ENCODE data around the gene MKS1. TPM values are rescaled to one million over a fixed set of nuclear protein-coding genes. Genes with fewer than 3 reads are reported as not detected.

The MKS1 gene
- total and polyA plus RNA-seq, 10 of the 15 experiments (the other 5 are each of a cell fraction or from before 2014, with no cell fraction given), result 5.7 to 21.4 (median 13.9) TPM

GRCh38 chr17:58253082-58253481, 34.0 kb upstream of the MKS1 start:
- no peak for FAIRE-seq
- Histone ChIP-seq H4K20me1 (ENCODE audit: control insufficient read depth, insufficient read depth) (no peaks in the 10 kb centered on the region), H2AFZ (ENCODE audit: control insufficient read depth, low read depth, low read length) (no peak overlapping the region), H3K27me3 (replicated peaks in 1 of 2; ENCODE audit: control insufficient read depth in 2 of 2, insufficient read depth in 2 of 2, low read length in 1 of 2) (no peaks in the 10 kb centered on the region; a peak in 2 of 4 replicates), H3K9me3 (replicated peaks; ENCODE audit: control insufficient read depth, insufficient read depth, low read length) (no peaks in the 10 kb centered on the region), H3K4me1 (ENCODE audit: control insufficient read depth, insufficient read depth, low read length) (peaks cover 6% of the 10 kb centered on the region), H3K4me3 (no peak overlapping the region), H3K79me2 (ENCODE audit: control insufficient read depth, insufficient read depth, low read length) (no peaks in the 10 kb centered on the region), H3K36me3 (ENCODE audit: control insufficient read depth in 2 of 2, insufficient read depth in 2 of 2, low read length in 1 of 2) (no peaks in the 10 kb centered on the region), H3K9ac (ENCODE audit: control insufficient read depth, insufficient read depth, low read length) (no peak overlapping the region), H3K4me2 (ENCODE audit: control insufficient read depth, insufficient read depth) (no peak overlapping the region), H3K27ac (ENCODE audit: control insufficient read depth, insufficient read depth) (no peak overlapping the region)
- CTCF ChIA-PET, result interaction anchor here (3.9 kb wide), 1 partner anchor 53 kb away, joined by 21 read pairs; no protein-coding TSS in a partner anchor
- TF ChIP-seq GABPA (IDR thresholded peaks at IDR 0.05; ENCODE audit: low read depth), result no peak
- TF ChIP-seq, protein P1, sequence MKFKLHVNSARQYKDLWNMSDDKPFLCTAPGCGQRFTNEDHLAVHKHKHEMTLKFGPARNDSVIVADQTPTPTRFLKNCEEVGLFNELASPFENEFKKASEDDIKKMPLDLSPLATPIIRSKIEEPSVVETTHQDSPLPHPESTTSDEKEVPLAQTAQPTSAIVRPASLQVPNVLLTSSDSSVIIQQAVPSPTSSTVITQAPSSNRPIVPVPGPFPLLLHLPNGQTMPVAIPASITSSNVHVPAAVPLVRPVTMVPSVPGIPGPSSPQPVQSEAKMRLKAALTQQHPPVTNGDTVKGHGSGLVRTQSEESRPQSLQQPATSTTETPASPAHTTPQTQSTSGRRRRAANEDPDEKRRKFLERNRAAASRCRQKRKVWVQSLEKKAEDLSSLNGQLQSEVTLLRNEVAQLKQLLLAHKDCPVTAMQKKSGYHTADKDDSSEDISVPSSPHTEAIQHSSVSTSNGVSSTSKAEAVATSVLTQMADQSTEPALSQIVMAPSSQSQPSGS (IDR thresholded peaks at IDR 0.05; ENCODE audit: low read length), result no peak
- TF ChIP-seq KAT2A (conservative IDR thresholded peaks at IDR 0.05; ENCODE audit: control insufficient read depth, low read depth, low read length), result no peak
- TF ChIP-seq YBX1 (IDR thresholded peaks at IDR 0.05), result no peak
- TF ChIP-seq BMI1 (IDR thresholded peaks at IDR 0.05; ENCODE audit: borderline replicate concordance), result no peak
- no peak for TF ChIP-seq RB1 (IDR thresholded peaks at IDR 0.05; ENCODE audit: borderline replicate concordance)
- POLR2A ChIA-PET, result interaction anchor here (0.6 kb wide), 1 partner anchor 162 kb away, joined by 3 read pairs; no protein-coding TSS in a partner anchor
- in situ Hi-C loops (cut with MboI) (no loop called here), intact Hi-C loops (cut with micrococcal nuclease; ENCODE audit: unreplicated experiment) (no loop called here)
- ATAC-seq, result no peak
- 54% methylated on average over 3 of the region's 3 CpGs for WGBS (ENCODE audit: insufficient coverage, insufficient replicate concordance, low lambda C conversion rate, missing lambda C conversion rate)
- RAD21 ChIA-PET (ENCODE audit: unreplicated experiment), result no interaction called here
- no TSS peak for BruUV-seq (replicated peaks)
- no peak for DNase-seq (ENCODE audit: low read depth, low spot score)
- SMC1A ChIA-PET (ENCODE audit: uncharacterized antibody, unreplicated experiment), result interaction anchor here (0.5 to 0.9 kb wide), 3 partner anchors 53 to 271 kb away, joined by 3 read pairs; no protein-coding TSS in a partner anchor

DNA sequence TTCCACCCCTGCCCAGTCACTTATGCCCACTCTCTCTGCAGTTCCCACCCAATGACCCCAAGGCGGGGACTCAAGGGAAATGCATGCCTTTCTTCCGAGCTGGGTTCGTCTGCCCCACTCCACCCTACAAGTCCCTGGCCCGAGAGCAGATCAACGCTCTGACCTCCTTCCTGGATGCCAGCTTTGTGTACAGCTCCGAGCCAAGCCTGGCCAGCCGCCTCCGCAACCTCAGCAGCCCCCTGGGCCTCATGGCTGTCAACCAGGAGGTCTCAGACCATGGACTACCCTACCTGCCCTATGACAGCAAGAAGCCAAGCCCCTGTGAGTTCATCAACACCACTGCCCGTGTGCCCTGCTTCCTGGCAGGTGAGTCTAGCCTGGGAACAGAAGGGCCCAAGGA, 33.1 kb upstream of the MKS1 start:
- no peak for DNase-seq (ENCODE audit: low read depth, low spot score)
- ChIA-PET RAD21 (ENCODE audit: unreplicated experiment) (interaction anchor here (0.8 kb wide), 1 partner anchor 143 kb away, joined by 3 read pairs; no protein-coding TSS in a partner anchor), POLR2A (no interaction called here), CTCF (interaction anchor here (1.1 to 6.2 kb wide), 5 partner anchors 15 to 195 kb away, joined by 3 to 78 read pairs (median 19); partner anchors contain the start of gene LPO), SMC1A (ENCODE audit: uncharacterized antibody, unreplicated experiment) (interaction anchor here (1.0 kb wide), 1 partner anchor 181 kb away, joined by 4 read pairs; no protein-coding TSS in a partner anchor)
- intact Hi-C loops (cut with micrococcal nuclease; ENCODE audit: unreplicated experiment), result no loop called here
- no peaks in the 10 kb centered on the region for H4K20me1 ChIP-seq (ENCODE audit: control insufficient read depth, insufficient read depth)
- H3K4me3 ChIP-seq, result no peak overlapping the region
- H2AFZ ChIP-seq (ENCODE audit: control insufficient read depth, low read depth, low read length), result no peak overlapping the region
- H3K79me2 ChIP-seq (ENCODE audit: control insufficient read depth, insufficient read depth, low read length), result no peaks in the 10 kb centered on the region
- H3K4me2 ChIP-seq (ENCODE audit: control insufficient read depth, insufficient read depth), result no peak overlapping the region
- 55% methylated on average over 9 of the region's 9 CpGs for WGBS (ENCODE audit: insufficient coverage, insufficient replicate concordance, low lambda C conversion rate, missing lambda C conversion rate)
- peaks cover 6% of the 10 kb centered on the region for H3K4me1 ChIP-seq (ENCODE audit: control insufficient read depth, insufficient read depth, low read length)
- no peak overlapping the region for H3K9ac ChIP-seq (ENCODE audit: control insufficient read depth, insufficient read depth, low read length)
- no peak for FAIRE-seq
- H3K36me3 ChIP-seq (ENCODE audit: control insufficient read depth in 2 of 2, insufficient read depth in 2 of 2, low read length in 1 of 2), result no peaks in the 10 kb centered on the region
- no peak for ATAC-seq
- H3K9me3 ChIP-seq (replicated peaks; ENCODE audit: control insufficient read depth, insufficient read depth, low read length), result no peaks in the 10 kb centered on the region
- in situ Hi-C loops (cut with MboI), result no loop called here
- H3K27ac ChIP-seq (ENCODE audit: control insufficient read depth, insufficient read depth), result no peak overlapping the region
- no peaks in the 10 kb centered on the region; a peak in 2 of 4 replicates for H3K27me3 ChIP-seq (replicated peaks in 1 of 2; ENCODE audit: control insufficient read depth in 2 of 2, insufficient read depth in 2 of 2, low read length in 1 of 2)
- BruUV-seq (replicated peaks), result no TSS peak
- TF ChIP-seq PBX3 (IDR thresholded peaks at IDR 0.05; ENCODE audit: insufficient replicate concordance, low read depth, low read length) (no peak), CBFB (IDR thresholded peaks at IDR 0.05; ENCODE audit: low read depth) (no peak), RFX5 (IDR thresholded peaks at IDR 0.05; ENCODE audit: low read depth, low read length) (no peak), ZNF274 (IDR thresholded peaks at IDR 0.05; ENCODE audit: insufficient read depth, insufficient read length) (no peak), ZNF207 (IDR thresholded peaks at IDR 0.05; ENCODE audit: borderline replicate concordance) (no peak), ATF7 (IDR thresholded peaks at IDR 0.05; ENCODE audit: low read depth) (no peak), NFIC (IDR thresholded peaks at IDR 0.05; ENCODE audit: low read depth, low read length) (no peak), NR2C2 (IDR thresholded peaks at IDR 0.05; ENCODE audit: borderline replicate concordance, control insufficient read depth, insufficient read length, low read depth) (no peak), USF1 (IDR thresholded peaks at IDR 0.05; ENCODE audit: borderline replicate concordance, extremely low read length, insufficient read depth, low read depth, low read length) (no peak)

Data from GM12878 (cell line).